Endothelial cell of umbilical vein (primary cell): Measurements from ENCODE around the gene HS3ST3B1. TPM values are rescaled to one million over a fixed set of nuclear protein-coding genes. Genes with fewer than 3 reads are reported as not detected.

Experiments used
- BruUV-seq: library from RNA; stranded (reverse); fragments of 400-500 nt; replicated peaks from 2 replicates; lab custom pipeline; 2021; lab: Mats Ljungman, UMichigan
- CTCF ChIA-PET: fragments of 300-600, 350-600 bp; sonication (Branson Sonifier 250); formaldehyde crosslinking; loops from one replicate; lab custom pipeline; 2021; ENCODE audit warnings: antibody characterized with exemption, inconsistent platforms; lab: Charles Lee
- POLR2A ChIA-PET: fragments of 300-600, 350-600 bp; sonication (Branson Sonifier 250); formaldehyde crosslinking; loops from one replicate; lab custom pipeline; 2021; ENCODE audit warnings: antibody characterized with exemption, inconsistent platforms; lab: Charles Lee
- DNase-seq: peaks from one replicate; pipeline ENCODE4 v3.0.0-alpha.2; 2011; ENCODE audit warnings: low read depth, low spot score
- FAIRE-seq: peaks from 2 replicates; lab custom pipeline; 2011; peaks lifted over from hg19 to GRCh38; lab: Jason Lieb, UNC
- H2AFZ ChIP-seq: 2 replicates; pipeline ENCODE4 v1.6.0; 2012; ENCODE audit warnings: low read depth, low read length, control low read depth, inconsistent platforms
- H3K27ac ChIP-seq: 2 replicates; pipeline ENCODE4 v1.5.1; 2011; ENCODE audit warnings: low read depth, mild to moderate bottlenecking, control low read depth, low read length, moderate library complexity; ENCODE audit not compliant: insufficient read depth
- H3K27me3 ChIP-seq, 2 experiments: 2 replicates each; pipeline versions ENCODE4 v1.6.0 to v1.6.1; 2011; ENCODE audit warnings: low read length in 2 of 2, mixed read lengths in 1 of 2; ENCODE audit not compliant: control insufficient read depth in 2 of 2, insufficient read depth in 2 of 2
- H3K36me3 ChIP-seq, 2 experiments: 2 replicates in 1 of 2; 3 replicates in 1 of 2; pipeline ENCODE4 v1.5.1; 2011; ENCODE audit warnings: low read length in 2 of 2, mild to moderate bottlenecking in 1 of 2, moderate library complexity in 1 of 2; ENCODE audit not compliant: control insufficient read depth in 2 of 2, insufficient read depth in 2 of 2; ENCODE audit errors: extremely low read depth in 1 of 2
- H3K4me1 ChIP-seq: 3 replicates; pipeline ENCODE4 v1.5.1; 2011; ENCODE audit warnings: mild to moderate bottlenecking, low read length; ENCODE audit not compliant: control insufficient read depth, insufficient read depth; ENCODE audit errors: extremely low read depth
- H3K4me2 ChIP-seq: 2 replicates; pipeline ENCODE4 v1.6.1; 2011; ENCODE audit warnings: low read length, control low read depth, mixed read lengths; ENCODE audit not compliant: insufficient read depth
- H3K4me3 ChIP-seq, 3 experiments: fragments of 200-600 bp in 1 of 3; sonication (generic), shearing (Covaris generic) in 1 of 3; replicated peaks in 1 of 3; 2 replicates each; pipeline ENCODE4 v1.5.1; 2011 to 2016; ENCODE audit warnings: control low read depth in 3 of 3, low read length in 3 of 3, mild to moderate bottlenecking in 2 of 3, inconsistent platforms in 1 of 3, low read depth in 1 of 3, moderate library complexity in 1 of 3; ENCODE audit not compliant: insufficient read depth in 1 of 3
- H3K79me2 ChIP-seq: 2 replicates; pipeline ENCODE4 v1.6.0; 2012; ENCODE audit warnings: low read length, inconsistent platforms; ENCODE audit not compliant: control insufficient read depth, insufficient read depth
- H3K9ac ChIP-seq: replicated peaks from 2 replicates; pipeline ENCODE3; 2011; ENCODE audit warnings: low read length, control low read depth; ENCODE audit not compliant: insufficient read depth; ENCODE audit errors: extremely low read depth
- H3K9me1 ChIP-seq: replicated peaks from 3 replicates; pipeline ENCODE4 v1.6.0; 2011; ENCODE audit warnings: mild to moderate bottlenecking, low read length; ENCODE audit not compliant: control insufficient read depth, insufficient read depth; ENCODE audit errors: extremely low read depth
- H3K9me3 ChIP-seq: replicated peaks from 2 replicates; pipeline ENCODE4 v1.5.1; 2012; ENCODE audit warnings: low read length, inconsistent platforms; ENCODE audit not compliant: control insufficient read depth, insufficient read depth
- H4K20me1 ChIP-seq: replicated peaks from 2 replicates; pipeline ENCODE3; 2011; ENCODE audit warnings: mild to moderate bottlenecking, low read length; ENCODE audit not compliant: control insufficient read depth, insufficient read depth; ENCODE audit errors: extremely low read depth
- CTCF ChIP-seq, 2 donors: IDR thresholded peaks; 1 replicate in 1 of 2; 2 replicates in 1 of 2; pipeline ENCODE4 v1.5.1; 2011; ENCODE audit warnings: low read length in 2 of 2, mild to moderate bottlenecking in 2 of 2, moderate library complexity in 2 of 2, control low read depth in 1 of 2, inconsistent platforms in 1 of 2, low read depth in 1 of 2; ENCODE audit not compliant: insufficient read depth in 1 of 2; ENCODE audit errors: extremely low read depth in 1 of 2
- EZH2 ChIP-seq: IDR thresholded peaks from 2 replicates; pipeline ENCODE4 v1.6.1; 2012; ENCODE audit warnings: borderline replicate concordance, low read depth, mild to moderate bottlenecking, moderate library complexity, low read length, inconsistent platforms; ENCODE audit not compliant: severe bottlenecking
- FOS ChIP-seq: IDR thresholded peaks from 2 replicates; pipeline ENCODE4 v1.6.1; 2011; ENCODE audit warnings: mild to moderate bottlenecking, low read length, moderate library complexity, borderline replicate concordance; ENCODE audit not compliant: insufficient read depth
- GATA2 ChIP-seq: IDR thresholded peaks from 2 replicates; pipeline ENCODE4 v1.7.0; 2011; ENCODE audit warnings: low read depth, mild to moderate bottlenecking, moderate library complexity, mixed read lengths, low read length; ENCODE audit not compliant: insufficient read length, insufficient read depth
- JUN ChIP-seq: IDR thresholded peaks from 2 replicates; pipeline ENCODE4 v1.6.1; 2011; ENCODE audit warnings: borderline replicate concordance, low read depth; ENCODE audit not compliant: insufficient read length, insufficient read depth
- MYC ChIP-seq: IDR thresholded peaks from one replicate; pipeline ENCODE4 v1.6.1; 2011; ENCODE audit warnings: mild to moderate bottlenecking, low read depth, low read length
- POLR2A ChIP-seq: IDR thresholded peaks from 2 replicates; pipeline ENCODE4 v1.6.1; 2012; ENCODE audit warnings: low read depth, mild to moderate bottlenecking, control low read depth, low read length
- POLR2AphosphoS5 ChIP-seq: IDR thresholded peaks from 2 replicates; pipeline ENCODE4 v1.6.1; 2012; ENCODE audit warnings: low read depth, mild to moderate bottlenecking, control low read depth, low read length, moderate library complexity; ENCODE audit not compliant: insufficient read depth
- dilution Hi-C: fragments of 300-500 bp; cut with MboI; formaldehyde crosslinking; loops from one replicate; pipeline ENCODE4 v1.15.0; 2019; ENCODE audit warnings: low sequenced_read_pairs; ENCODE audit not compliant: extremely low pct_ligation_motif_present
- intact Hi-C: fragments of 100-400 bp; cut with micrococcal nuclease; formaldehyde crosslinking; loops from one replicate; pipeline ENCODE4 v1.10.0; 2022
- polyA plus RNA-seq, 4 experiments: library from polyadenylated mRNA; depleted of rRNA in 3 of 4; stranded (reverse) in 3 of 4; unstranded in 1 of 4; fragments of >200 nt; gene quantifications; 2 replicates each; pipeline versions ENCODE4 v1.2.1 to v1.2.3, GENCODE V29; 2011 to 2012; ENCODE audit warnings: missing spikeins in 1 of 4
- total RNA-seq: library from RNA; stranded (reverse); gene quantifications from 2 replicates; pipeline ENCODE4 v1.2.3, GENCODE V29; 2021

Gene HS3ST3B1
- total and polyA plus RNA-seq, 2 donors (not counting 3 experiments of a cell fraction or from before 2014, with no cell fraction given): not detected

- H3K36me3 ChIP-seq: no peaks in the 10 kb centered on the region
- no peaks in the 10 kb centered on the region for H3K79me2 ChIP-seq
- DNase-seq (no peak), FAIRE-seq (no peak)
- H3K4me3 ChIP-seq: no peak overlapping the region
- H3K4me2 ChIP-seq: no peak overlapping the region
- H3K9me1 ChIP-seq: no peaks in the 10 kb centered on the region
- no peak overlapping the region for H3K9ac ChIP-seq
- TF ChIP-seq POLR2A: no peak
- no peak for TF ChIP-seq FOS
- no peak for TF ChIP-seq GATA2
- no peak for TF ChIP-seq JUN
- no peak for TF ChIP-seq CTCF (IDR thresholded peaks at IDR 0.05; ENCODE audit: extremely low read depth in 1 of 2, insufficient read depth in 1 of 2, low read depth in 1 of 2, low read length in 2 of 2)
- TF ChIP-seq MYC: no peak
- no peak for TF ChIP-seq EZH2
- TF ChIP-seq POLR2AphosphoS5: no peak
- no peaks in the 10 kb centered on the region for H3K27me3 ChIP-seq
- H3K4me1 ChIP-seq: no peaks in the 10 kb centered on the region
- H3K27ac ChIP-seq: no peak overlapping the region
- H2AFZ ChIP-seq: no peak overlapping the region
- dilution Hi-C loops: no loop called here
- H4K20me1 ChIP-seq: no peaks in the 10 kb centered on the region
- H3K9me3 ChIP-seq: no peaks in the 10 kb centered on the region
- ChIA-PET CTCF (no interaction called here), POLR2A (no interaction called here)
- no TSS peak for BruUV-seq
- intact Hi-C loops: no loop called here
Observed at GRCh38 chr17:14325618-14326167, 24.8 kb downstream of the HS3ST3B1 start.
